AML-193 (cell line): ENCODE data around the gene HLTF.

Source experiments
- DNase-seq, 2 experiments: peaks; one replicate each; lab custom pipeline; 2025; lab: John Stamatoyannopoulos, UW

The HLTF gene

GRCh38 chr3:149085828-149086231, 503 bp downstream of the HLTF start:
- DNase-seq = peak; percentile 48 to 65

GRCh38 chr3:149081772-149082171, 4.6 kb downstream of the HLTF start:
- DNase-seq = no peak

GRCh38 chr3:149080699-149081091, 5.6 kb downstream of the HLTF start:
- DNase-seq = peak; percentile 74 to 84

- DNase-seq = no peak
These were observed 6.2 kb downstream of the HLTF start for GRCh38 chr3:149080011-149080698.

GRCh38 chr3:149077628-149078027, 8.7 kb downstream of the HLTF start:
- DNase-seq = no peak

GRCh38 chr3:149067883-149068282, 18.4 kb downstream of the HLTF start:
- no peak for DNase-seq

GRCh38 chr3:149061776-149062175, 24.6 kb downstream of the HLTF start:
- peak in 1 of 2 experiments; percentile 13 for DNase-seq

GRCh38 chr3:149058602-149059001, 27.7 kb downstream of the HLTF start:
- no peak for DNase-seq

- no peak for DNase-seq
These were observed 28.1 kb downstream of the HLTF start for GRCh38 chr3:149058198-149058597.

- DNase-seq = peak in 1 of 2 experiments; percentile 18
These were observed 30.8 kb downstream of the HLTF start for GRCh38 chr3:149055575-149055974.

- no peak for DNase-seq
These were observed 41.8 kb downstream of the HLTF start for GRCh38 chr3:149044339-149045083.

- DNase-seq = no peak
These were observed 43.4 kb downstream of the HLTF start for GRCh38 chr3:149042789-149043386.

GRCh38 chr3:149038322-149038721, 48.0 kb downstream of the HLTF start:
- no peak for DNase-seq

- no peak for DNase-seq
These were observed 48.6 kb downstream of the HLTF start for GRCh38 chr3:149037684-149038083.

GRCh38 chr3:149031096-149031495, 55.2 kb downstream of the HLTF start:
- no peak for DNase-seq

- DNase-seq = no peak
These were observed 59.6 kb downstream of the HLTF start for GRCh38 chr3:149026718-149027117.

- DNase-seq = no peak
These were observed 62.4 kb downstream of the HLTF start for GRCh38 chr3:149023951-149024350.

GRCh38 chr3:149021830-149022229, 64.5 kb downstream of the HLTF start:
- no peak for DNase-seq

- no peak for DNase-seq
These were observed 65.5 kb downstream of the HLTF start for GRCh38 chr3:149020839-149021252.

GRCh38 chr3:149020196-149020838, 66.0 kb downstream of the HLTF start:
- DNase-seq = no peak

- no peak for DNase-seq
These were observed 66.8 kb downstream of the HLTF start for GRCh38 chr3:149019580-149019979.

GRCh38 chr3:149018247-149018646, 68.1 kb downstream of the HLTF start:
- DNase-seq = no peak
